Epithelial cell of proximal tubule (primary cell): ENCODE results near the gene RRAS. TPM values are rescaled to one million over a fixed set of nuclear protein-coding genes. Genes with fewer than 3 reads are reported as not detected.
A peak's percentile ranks its signal among the peaks of the same experiment; 100 is the strongest.

Source experiments
- DNase-seq: peaks from one replicate; pipeline ENCODE4 v3.0.0-alpha.2; 2011; ENCODE audit warnings: low read depth
- H3K4me3 ChIP-seq: 2 replicates; pipeline ENCODE4 v1.5.1; 2011; ENCODE audit warnings: low read depth, mild to moderate bottlenecking, low read length
- CTCF ChIP-seq: conservative IDR thresholded peaks from 2 replicates; pipeline ENCODE4 v1.5.1; 2012; ENCODE audit warnings: low read depth, mild to moderate bottlenecking, low read length
- total RNA-seq: library from RNA; depleted of rRNA; stranded (reverse); fragments of >200 nt; gene quantifications from 2 replicates; pipeline ENCODE4 v1.2.3, GENCODE V29; 2015

Gene RRAS
- total RNA-seq, 1 donor from 2014 or later: 67.2 TPM

- no peak for TF ChIP-seq CTCF
- H3K4me3 ChIP-seq: no peak overlapping the region
- DNase-seq: no peak
These were observed 42.8 kb downstream of the RRAS start for GRCh38 chr19:49596954-49597702.

- H3K4me3 ChIP-seq: no peak overlapping the region
- DNase-seq: no peak
- TF ChIP-seq CTCF: no peak
These were observed 43.5 kb downstream of the RRAS start for GRCh38 chr19:49596407-49596806.

- no peak for TF ChIP-seq CTCF
- no peak overlapping the region for H3K4me3 ChIP-seq
- DNase-seq: no peak
These were observed 44.0 kb downstream of the RRAS start for GRCh38 chr19:49595819-49596404.

- no peak for TF ChIP-seq CTCF
- no peak overlapping the region for H3K4me3 ChIP-seq
These were observed 44.7 kb downstream of the RRAS start for GRCh38 chr19:49594993-49595818.

GRCh38 chr19:49594157-49594992 is 45.6 kb downstream of the RRAS start:
- H3K4me3 ChIP-seq: no peak overlapping the region
- no peak for DNase-seq
- TF ChIP-seq CTCF: no peak

More at GRCh38 chr19:49594993-49595818, 44.7 kb downstream of the RRAS start:
- no peak for DNase-seq

GRCh38 chr19:49593233-49594113 is 46.5 kb downstream of the RRAS start:
- TF ChIP-seq CTCF: no peak
- DNase-seq: no peak
- peak overlapping the region; percentile 96 for H3K4me3 ChIP-seq
